GM18907 (cell line): ENCODE results near the gene SAMHD1.
"Not testable (repeated sequence)": the region's sequence is repeated elsewhere in the genome, so short reads cannot be mapped to it uniquely, and the experiment has no call there.

ENCODE experiments used
- ATAC-seq: cut with Tn5 transposase; IDR thresholded peaks from one replicate; pipeline ENCODE4 v1.9.1; 2021; ENCODE audit warnings: mild to moderate bottlenecking, moderate library complexity; ENCODE audit not compliant: unreplicated experiment

The SAMHD1 gene

DNA sequence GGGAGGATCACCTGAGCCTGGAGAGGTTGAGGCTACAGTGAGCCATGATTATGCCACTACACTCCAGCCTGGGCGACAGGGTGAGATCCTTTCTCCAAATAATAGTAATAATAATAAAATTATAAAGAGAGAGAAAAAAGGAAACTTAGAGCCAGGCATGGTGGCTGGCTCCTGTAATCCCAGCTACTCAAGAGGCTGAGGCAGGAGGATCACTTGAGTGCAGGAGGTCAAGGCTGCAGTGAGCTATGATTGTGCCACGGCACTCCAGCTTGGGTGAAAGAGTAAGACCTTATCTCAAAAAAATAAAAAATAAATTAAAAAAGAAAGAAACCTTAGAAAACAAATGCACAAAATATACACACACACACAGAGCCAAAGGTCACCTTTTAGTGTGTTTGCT, 5.2 kb upstream of the SAMHD1 start:
- ATAC-seq, result no peak

DNA sequence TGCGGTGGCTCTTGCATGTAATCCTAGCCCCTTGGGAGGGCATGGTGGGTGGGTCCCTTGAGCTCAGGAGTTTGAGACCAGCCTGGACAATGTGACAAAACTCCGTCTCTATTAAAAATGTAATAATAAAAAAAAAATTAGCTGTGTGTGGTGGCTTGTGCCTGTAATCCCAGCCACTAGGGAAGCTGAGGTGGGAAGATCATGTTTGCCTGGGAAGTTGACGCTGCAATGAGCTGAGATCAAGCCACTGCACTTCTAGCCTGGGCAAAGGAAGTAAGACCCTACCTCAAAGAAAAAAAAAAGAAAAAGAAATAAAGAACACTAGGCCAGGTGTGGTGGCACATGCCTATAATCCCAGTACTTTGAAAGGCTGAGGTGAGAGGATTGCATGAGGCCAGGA, 4.5 kb upstream of the SAMHD1 start:
- no peak for ATAC-seq

DNA sequence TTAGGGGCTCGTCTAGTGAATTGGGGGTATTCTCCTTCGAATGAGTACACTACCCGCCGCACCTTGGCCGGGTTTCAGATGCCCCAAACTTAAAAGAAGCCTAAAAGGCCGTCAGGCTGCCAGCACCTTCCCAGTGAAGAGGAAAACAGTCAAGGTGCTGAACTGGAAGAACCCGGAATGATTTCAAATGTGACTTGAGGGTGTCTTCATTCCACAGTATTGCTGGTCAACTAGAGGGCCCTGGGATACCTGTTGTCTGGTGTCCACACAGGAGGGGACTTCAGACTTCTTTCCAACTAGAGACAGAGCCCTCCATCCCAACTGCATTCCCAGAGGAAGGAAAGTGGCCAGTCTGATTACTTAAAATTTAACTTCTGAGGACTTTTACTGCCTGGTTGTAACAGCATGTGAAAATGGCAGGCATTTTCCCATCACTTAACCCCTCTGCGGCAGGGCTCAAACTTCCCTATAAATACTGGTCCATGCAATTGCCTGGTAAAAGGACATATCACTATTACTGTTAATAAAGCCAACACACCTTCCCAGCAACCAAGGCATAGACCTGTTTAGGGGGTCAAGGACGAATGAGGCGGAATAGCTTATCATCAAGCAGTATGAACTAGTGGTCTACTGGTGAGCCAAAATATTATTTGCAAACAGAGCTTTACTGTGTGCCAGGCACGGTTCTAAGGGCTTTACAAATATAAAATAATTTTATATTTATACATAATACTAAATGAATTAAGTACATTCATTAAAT, 651 bp upstream of the SAMHD1 start:
- peak; percentile 11 for ATAC-seq

DNA sequence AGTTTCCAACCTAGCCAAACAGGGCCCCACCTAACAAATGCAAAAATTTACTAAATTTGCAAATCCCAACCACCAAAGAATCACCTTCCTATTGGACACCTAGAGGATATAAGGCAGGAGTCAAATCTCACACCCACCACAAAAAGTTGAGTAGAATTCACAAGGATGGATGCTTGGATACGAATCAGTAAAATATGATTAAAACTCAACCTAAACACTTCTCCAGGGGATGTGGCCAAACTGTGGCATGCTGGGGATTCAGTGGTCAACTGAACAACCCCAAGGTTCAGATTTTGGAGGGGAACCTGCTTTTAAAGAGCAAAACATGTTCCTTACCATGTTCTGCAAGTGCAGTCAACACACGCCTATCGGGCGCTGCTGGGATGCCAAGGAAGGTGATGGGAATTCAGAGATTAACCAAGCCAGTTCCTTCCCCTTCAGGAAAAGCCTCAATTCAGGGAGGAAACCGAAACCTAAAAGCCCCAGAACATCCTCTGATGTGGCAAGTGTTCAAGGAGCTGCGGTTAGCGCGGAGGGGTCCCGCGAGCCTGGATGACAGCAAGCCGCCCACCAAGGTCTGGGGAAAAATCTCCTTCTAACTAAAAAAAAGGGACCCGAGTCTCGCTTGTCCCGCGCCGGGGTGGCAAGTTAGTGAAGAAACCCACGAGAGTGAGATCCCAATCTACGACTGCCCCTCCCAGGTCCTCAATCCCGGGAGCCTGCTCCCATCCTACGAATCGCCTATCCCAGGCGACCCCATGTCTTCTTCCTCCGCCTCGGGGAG, 902 bp downstream of the SAMHD1 start:
- ATAC-seq, result no peak

DNA sequence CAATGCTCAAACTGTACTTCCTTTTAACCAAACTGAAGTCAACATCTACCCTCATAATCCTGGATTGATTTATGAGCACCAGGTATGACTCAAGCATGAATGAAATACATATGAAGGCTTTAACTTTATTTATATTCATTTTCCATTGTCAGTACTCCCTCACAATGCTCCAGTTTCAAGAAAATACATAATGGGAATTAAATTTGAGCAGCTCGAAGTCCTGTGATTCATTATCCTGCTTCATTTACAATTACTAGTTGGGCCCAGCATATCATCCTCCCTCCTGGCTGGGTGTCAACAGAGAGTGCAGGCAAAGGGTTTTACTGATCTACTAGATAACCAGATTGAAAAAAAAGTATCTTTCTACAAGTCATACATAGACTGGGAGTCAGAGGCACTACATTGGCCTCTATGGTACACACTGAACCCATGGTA, 10.1 kb downstream of the SAMHD1 start:
- no peak for ATAC-seq

DNA sequence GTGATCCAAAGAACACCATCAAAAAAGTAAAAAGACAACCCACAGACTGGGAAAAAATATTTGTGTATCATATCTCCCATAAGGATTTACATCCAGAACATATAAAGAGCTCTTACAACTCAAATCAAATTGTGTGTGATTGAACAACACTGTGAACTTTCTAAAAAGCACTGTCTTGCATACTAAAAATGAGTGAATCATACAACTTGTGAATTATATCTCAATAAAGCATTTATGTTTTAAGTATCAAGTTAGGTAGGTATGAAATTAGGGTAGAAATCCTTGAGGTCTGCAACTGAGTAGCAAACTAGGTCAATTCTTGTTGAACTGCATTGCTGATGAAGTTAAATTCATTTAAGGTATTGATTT, 14.1 kb downstream of the SAMHD1 start:
- no peak for ATAC-seq

DNA sequence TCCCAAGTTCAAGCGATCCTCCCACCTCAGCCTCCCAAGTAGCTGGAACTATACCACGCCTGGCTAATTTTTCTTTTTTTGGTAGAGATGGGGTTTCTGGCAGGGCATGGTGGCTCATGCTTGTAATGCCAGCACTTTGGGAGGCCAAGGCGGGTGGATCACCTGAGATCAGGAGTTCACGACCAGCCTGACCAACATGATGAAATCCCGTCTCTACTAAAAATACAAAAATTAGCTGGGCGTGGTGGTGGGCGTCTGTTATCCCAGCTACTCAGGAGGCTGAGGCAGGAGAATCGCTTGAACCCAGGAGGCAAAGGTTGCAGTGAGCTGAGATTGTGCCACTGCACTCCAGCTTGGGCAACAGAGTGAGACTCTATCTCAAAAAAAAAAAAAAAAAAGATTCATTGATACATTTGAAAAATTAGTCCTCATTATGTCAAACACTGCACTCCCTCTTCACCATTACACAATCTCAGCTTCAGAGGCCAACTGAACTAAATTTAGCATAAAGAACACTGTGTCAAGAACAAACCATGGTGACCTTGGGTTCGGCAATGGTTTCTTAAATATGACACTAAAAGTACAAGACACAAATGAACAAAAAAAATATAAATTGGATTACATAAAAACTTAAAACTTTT, 14.6 kb downstream of the SAMHD1 start:
- ATAC-seq, result not testable (repeated sequence)

DNA sequence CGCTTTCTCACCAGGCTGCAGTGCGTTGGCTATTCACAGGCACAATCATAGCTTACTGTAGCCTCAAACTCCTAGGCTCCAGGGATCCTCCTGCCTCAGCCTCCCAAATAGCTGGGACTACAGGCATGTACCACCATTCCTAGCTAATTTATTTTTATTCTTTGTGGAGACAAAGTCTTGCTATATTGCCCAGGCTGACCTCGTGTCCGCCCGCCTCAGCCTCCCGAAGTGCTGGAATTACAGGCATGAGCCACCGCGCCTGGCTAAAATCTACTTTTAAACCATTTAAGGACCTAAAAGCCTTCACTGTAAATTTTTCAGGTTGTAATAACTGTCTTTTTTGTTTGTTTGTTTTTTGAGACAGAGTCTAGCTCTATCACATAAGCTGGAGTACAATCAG, 15.2 kb downstream of the SAMHD1 start:
- ATAC-seq, result no peak

DNA sequence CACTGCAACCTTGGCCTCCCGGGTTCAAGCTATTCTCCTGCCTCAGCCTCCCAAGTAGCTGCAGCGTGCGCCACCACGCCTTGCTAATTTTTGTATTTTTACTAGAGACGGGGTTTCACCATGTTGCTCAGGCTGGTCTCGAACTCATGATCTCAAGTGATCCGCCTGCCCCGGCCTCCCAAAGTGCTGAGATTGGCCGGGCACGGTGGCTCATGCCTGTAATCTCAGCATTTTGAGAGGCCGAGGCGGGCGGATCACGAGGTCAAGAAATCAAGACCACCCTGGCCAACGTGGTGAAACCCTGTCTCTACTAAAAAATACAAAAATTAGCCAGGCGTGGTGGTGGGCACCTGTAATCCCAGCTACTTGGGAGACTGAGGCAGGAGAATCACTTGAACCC, 17.9 kb downstream of the SAMHD1 start:
- not testable (repeated sequence) for ATAC-seq

DNA sequence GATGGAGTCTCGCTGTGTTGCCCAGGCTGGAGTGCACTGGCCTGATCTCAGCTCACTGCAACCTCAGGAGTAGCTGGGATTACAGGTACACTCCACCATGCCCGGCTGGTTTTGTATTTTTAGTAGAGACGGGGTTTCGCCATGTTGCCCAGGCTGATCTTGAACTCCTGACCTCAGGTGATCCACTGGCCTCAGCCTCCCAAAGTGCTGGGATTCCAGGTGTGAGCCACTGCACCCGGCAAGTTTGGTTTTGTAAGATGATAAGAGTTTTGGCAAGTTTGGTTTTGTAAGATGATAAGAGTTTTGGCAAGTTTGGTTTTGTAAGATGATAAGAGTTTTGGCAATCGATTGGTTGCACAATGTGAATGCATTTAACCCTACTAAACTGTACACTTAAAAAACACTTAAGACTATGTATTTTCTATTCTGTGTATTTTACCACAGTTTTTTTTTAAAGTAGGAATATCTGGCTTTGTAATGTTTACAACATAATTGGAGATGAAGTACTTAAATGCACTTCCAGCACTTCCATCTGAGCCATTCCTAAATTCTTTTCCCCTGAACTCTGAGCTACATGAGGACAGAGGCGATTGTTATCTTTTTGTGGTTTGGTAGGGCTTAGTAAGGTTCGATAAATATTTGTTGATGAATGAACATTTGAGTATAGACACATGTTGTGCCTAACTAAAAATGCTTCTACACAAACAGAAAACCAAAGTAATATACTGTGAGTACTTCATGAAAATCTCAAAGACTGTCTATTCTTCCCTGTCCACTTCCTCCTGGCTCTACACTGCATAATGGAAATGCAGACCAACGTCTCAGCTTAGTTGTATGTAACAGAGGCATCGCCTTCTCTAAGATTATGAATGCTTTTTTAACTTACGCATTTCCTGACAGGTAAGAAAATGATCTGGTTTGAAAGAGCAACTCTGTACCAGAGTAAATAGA, 18.8 kb downstream of the SAMHD1 start:
- ATAC-seq, result no peak

DNA sequence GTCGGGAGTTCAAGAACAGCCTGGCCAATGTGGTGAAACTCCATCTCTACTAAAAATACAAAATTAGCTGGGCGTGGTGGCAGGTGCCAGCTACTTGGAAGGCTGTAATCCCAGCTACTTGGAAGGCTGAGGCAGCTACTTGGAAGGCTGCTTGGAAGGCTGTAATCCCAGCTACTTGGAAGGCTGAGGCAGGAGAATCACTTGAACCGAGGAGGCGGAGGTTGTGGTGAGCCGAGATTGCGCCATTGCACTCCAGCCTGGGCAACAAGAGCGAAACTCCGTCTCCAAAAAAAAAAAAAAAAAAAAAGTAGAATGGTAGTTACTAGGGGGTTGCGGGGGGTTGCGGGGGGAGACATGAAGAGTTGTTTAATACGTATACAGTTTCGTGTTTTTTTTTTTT, 19.4 kb downstream of the SAMHD1 start:
- not testable (repeated sequence) for ATAC-seq

DNA sequence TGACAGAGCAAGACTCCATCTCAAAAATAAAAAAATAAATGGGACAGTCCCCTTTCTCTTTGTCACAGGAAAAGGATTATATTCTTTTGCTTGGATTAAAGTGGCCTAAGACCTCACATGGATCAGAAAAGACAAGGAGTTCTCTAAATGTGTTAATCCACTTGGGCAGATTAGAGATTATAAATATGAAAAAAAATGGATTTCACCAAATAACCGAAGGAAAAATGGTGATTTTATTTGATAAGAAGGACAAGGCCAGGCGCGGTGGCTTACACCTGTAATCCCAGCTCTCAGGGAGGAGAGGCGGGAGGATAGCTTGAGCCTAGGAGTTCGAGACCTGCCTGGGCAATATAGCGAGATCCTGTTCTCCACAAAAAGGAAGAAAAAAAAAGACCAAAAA, 21.8 kb downstream of the SAMHD1 start:
- no peak for ATAC-seq

DNA sequence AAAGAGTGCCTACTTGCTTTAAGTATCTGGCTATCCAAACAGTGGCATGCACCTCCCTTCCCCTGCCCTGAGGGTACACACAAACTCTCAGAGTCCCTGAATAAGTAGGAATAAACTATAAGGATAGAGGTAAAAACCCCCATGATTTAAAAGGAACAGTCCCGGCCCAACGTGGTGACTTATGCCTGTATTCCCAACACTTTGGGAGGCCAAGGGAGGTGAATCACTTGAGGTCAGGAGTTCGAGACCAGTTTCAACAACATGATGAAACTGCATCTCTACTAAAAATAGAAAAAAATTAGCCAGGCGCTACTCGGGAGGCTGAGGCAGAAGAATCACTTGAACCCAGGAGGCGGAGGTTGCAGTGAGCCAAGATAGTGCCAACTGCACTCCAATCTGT, 22.2 kb downstream of the SAMHD1 start:
- ATAC-seq, result no peak

DNA sequence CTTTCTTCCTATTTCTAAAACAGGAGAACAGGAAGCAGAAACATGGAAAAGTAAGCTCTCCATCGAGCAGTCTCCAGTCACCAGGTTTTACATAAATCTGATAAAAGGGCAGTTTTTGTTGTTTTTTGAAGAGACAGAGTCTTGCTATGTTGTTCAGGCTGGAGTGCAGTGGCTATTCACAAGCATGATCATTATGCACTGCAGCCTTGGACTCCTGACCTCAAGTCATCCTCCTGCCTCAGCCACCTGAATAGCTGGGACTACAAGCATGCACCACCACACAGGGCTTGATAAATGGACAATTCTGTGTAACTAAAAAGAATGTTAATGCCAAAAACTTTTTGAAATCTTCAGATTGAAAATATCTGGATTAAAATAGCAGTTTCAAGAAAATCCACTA, 23.8 kb downstream of the SAMHD1 start:
- ATAC-seq, result no peak

DNA sequence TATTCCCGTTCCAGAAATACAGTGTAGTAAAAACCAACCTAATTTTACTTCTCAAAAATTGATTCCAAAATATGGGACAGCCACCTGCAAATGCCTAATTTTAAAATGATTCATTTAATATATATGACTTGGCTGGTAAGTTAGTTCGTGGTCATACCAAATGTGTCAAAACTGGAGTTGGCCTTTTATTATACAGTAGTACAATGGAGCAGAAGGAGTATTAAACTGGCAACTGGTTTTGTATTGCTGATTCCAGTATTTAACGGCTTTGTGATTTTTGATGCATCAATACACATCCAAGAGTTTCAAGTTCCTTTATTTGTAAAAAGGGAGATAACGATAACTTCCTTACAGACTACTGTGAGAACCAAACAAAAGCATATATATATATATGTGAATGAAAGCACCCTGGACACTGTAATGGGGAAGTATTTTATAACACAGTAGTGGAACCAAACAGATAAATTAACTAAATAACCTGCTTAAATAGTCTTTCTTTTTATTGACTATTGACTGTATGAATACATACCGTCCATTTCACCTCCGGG, 24.8 kb downstream of the SAMHD1 start:
- ATAC-seq, result no peak

DNA sequence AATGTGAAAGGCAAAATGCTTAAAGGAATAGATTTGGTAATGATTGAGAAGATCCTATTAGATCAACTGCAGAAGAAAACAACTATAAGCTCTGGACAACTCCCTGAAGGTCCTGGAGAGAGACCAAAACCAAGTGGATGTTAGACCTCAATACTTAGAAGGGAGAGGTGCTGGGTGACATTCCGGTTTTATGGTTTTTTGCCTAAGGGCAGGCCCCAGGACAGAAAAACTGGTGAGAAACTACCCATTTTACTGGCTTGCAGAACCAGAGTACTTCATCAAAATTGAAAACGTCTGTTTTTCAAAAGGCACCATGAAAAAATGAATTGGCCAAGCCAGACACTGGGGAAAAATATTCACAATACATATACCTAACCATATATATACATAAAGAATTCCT, 26.3 kb downstream of the SAMHD1 start:
- ATAC-seq, result no peak

DNA sequence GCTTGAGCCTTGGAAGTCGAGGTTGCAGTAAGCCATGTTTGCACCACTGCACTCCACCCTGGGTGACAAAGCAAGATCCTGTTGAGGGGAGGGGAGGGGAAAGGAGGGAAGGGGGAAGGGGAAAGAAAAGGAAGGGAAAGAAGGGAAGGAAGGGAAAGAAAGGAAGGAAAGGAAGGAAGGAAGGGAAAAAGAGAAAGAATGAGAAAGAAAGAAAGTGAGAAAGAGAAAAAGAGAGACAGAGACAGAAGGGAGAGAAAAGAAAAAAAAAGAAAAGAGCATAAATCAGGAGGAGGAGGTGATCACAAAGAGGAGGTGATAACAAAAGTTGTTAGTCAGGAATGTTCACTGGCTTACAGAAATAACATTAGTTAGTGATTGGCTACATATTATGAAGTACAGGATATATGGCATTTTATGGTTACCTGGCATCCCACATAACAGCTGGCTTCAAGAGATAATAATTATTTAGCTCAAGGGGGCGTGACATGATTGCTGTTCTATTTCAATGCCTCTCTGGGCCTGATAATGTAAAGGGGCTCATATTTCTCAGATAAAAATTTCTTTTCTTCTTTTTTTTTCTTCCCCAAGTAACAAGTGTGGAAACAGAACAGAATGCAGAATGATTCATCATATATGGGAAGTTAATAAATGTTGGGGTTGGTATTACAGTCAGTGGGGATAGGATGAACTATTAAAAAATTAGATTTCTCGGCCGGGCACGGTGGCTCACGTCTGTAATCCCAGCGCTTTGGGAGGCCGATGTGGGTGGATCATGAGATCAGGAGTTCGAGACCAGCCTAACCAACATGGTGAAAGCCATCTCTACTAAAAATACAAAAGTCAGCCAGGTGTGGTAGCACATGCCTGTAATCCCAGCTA, 27.1 kb downstream of the SAMHD1 start:
- ATAC-seq, result no peak

DNA sequence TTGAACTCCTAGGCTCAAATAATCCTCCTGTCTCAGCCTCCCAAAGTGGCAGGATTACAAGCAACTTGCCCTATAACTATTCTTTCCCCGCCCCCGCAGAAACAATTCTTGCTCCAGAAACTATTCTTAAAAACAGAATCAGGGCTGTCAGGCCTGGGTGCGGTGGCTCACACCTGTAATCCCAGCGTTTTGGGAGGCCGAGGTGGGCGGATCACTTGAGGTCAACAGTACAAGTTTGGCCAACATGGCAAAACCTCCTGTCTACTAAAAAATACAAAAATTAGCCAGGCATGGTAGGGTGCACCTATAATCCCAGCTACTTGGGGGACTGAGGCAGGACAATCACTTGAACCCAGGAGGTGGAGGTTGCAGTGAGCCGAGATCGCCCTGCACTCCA, 31.2 kb downstream of the SAMHD1 start:
- ATAC-seq, result no peak

DNA sequence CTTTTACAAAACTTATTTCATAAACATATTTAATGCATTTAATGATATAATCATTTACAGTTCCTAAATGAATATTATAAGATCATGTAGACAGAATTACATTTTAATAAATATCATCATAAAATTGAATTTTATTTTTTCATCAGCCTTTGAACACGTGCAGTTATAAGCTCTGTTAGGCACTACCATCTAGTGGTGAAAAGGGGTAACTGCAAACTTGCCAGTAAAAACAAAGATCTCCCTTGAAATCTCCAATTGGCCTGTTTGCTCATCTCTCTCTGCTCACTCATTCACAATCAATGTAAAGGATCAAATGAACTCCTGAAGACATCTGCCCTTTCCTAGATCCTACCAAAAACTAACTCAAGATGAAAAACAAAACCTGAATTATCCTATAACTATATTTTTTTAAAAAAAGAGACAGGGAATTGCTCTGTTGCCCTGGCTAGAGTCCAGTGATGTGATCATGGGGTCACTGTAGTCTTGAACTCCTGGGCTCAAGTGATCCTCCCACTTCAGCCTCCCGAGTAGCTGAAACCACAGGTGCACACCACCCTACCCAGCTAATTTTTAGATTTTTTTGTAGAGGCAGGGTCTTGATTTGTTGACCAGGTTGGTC, 31.7 kb downstream of the SAMHD1 start:
- ATAC-seq, result no peak
